ENCODE measurements around the gene CS. TPM values are rescaled to one million over a fixed set of nuclear protein-coding genes. Genes with fewer than 3 reads are reported as not detected.

The CS gene
- polyA plus RNA-seq, 1 of the 3 experiments (the other 2 are of a cell fraction), result 121 TPM

- peak overlapping the region; percentile 90 to 95 for H3K4me3 ChIP-seq (ENCODE audit: low read depth in 2 of 2, low read length in 1 of 2)
- H2AFZ ChIP-seq (ENCODE audit: low read depth), result peak overlapping the region; percentile 9; the same call in 1 of the 2 replicates
- peak overlapping the region; percentile 75 to 92 for H3K27ac ChIP-seq (ENCODE audit: low read depth in 2 of 2, low read length in 1 of 2)
- WGBS (ENCODE audit: low lambda C conversion rate), result 2% methylated on average over 13 of the region's 27 CpGs
- ChIA-PET CTCF (interaction anchor here (0.6 to 5.4 kb wide), 40 partner anchors 8 to 391 kb away, joined by 3 to 58 read pairs (median 5); partner anchors contain the start of genes CNPY2, COQ10A, RNF41 and SLC39A5), POLR2A (interaction anchor here (0.6 to 2.1 kb wide), 4 partner anchors 9 to 103 kb away, joined by 4 to 12 read pairs (median 5); partner anchors contain the start of genes CNPY2, COQ10A, SMARCC2 and STAT2)
- peak overlapping the region; percentile 97 for H3K4me2 ChIP-seq
- H3K4me1 ChIP-seq (ENCODE audit: control insufficient read depth in 1 of 2, insufficient read depth in 2 of 2, low read depth in 1 of 2, low read length in 1 of 2), result peaks cover 15 to 19% of the 10 kb centered on the region in 2 experiments
- peaks cover 44% of the 10 kb centered on the region for H3F3A ChIP-seq (replicated peaks; ENCODE audit: insufficient read depth)
- no peaks in the 10 kb centered on the region for H3K9me2 ChIP-seq
- peak overlapping the region; percentile 91 for H3K9ac ChIP-seq
- H3K36me3 ChIP-seq (replicated peaks in 1 of 2; ENCODE audit: control insufficient read depth in 1 of 2, insufficient read depth in 2 of 2, low read length in 1 of 2), result peaks cover 35 to 37% of the 10 kb centered on the region in 2 experiments
- H4K20me1 ChIP-seq (ENCODE audit: insufficient read depth), result peaks cover 23% of the 10 kb centered on the region
- TF ChIP-seq MXI1 (IDR thresholded peaks at IDR 0.05; ENCODE audit: low read depth, low read length) (peak; percentile 25; the same call in 1 of the 2 replicates), MAX (IDR thresholded peaks at IDR 0.05; ENCODE audit: low read depth) (0 out of 2 replicates have a peak, but pooled peaks have one; percentile 6)
- TF ChIP-seq, protein P1, sequence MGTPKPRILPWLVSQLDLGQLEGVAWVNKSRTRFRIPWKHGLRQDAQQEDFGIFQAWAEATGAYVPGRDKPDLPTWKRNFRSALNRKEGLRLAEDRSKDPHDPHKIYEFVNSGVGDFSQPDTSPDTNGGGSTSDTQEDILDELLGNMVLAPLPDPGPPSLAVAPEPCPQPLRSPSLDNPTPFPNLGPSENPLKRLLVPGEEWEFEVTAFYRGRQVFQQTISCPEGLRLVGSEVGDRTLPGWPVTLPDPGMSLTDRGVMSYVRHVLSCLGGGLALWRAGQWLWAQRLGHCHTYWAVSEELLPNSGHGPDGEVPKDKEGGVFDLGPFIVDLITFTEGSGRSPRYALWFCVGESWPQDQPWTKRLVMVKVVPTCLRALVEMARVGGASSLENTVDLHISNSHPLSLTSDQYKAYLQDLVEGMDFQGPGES (IDR thresholded peaks at IDR 0.05; ENCODE audit: low read depth, low read length), result no peak
- TF ChIP-seq, protein P2, sequence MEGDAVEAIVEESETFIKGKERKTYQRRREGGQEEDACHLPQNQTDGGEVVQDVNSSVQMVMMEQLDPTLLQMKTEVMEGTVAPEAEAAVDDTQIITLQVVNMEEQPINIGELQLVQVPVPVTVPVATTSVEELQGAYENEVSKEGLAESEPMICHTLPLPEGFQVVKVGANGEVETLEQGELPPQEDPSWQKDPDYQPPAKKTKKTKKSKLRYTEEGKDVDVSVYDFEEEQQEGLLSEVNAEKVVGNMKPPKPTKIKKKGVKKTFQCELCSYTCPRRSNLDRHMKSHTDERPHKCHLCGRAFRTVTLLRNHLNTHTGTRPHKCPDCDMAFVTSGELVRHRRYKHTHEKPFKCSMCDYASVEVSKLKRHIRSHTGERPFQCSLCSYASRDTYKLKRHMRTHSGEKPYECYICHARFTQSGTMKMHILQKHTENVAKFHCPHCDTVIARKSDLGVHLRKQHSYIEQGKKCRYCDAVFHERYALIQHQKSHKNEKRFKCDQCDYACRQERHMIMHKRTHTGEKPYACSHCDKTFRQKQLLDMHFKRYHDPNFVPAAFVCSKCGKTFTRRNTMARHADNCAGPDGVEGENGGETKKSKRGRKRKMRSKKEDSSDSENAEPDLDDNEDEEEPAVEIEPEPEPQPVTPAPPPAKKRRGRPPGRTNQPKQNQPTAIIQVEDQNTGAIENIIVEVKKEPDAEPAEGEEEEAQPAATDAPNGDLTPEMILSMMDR (IDR thresholded peaks at IDR 0.05), result peak; percentile 35
- peaks cover 55% of the 10 kb centered on the region for H3K79me2 ChIP-seq (ENCODE audit: insufficient read depth)
- H3K27me3 ChIP-seq (ENCODE audit: insufficient read depth), result no peaks in the 10 kb centered on the region
- peak; percentile 81 for DNase-seq
- H3K9me3 ChIP-seq, result no peaks in the 10 kb centered on the region
Observed at GRCh38 chr12:56257491-56258067, 42.6 kb downstream of the CS start.

DNA sequence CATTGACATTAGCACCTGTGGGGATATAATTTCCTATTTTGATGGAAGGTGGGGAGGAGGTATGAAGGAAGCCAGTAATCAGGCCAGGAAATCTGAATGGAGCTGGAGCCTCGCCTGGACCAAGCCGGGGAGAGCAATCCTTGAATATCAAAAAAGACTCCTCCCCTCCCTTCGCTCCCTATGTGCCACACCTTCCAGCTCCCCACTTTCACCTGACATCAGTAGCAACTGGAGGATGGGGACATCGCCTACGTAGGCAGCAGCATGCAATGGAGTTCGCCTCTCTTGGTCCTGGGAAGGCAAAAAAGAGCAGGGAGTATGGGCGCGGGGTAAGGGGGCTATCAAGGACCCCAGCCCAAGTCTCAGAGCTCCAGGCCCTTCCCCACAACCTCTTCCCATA is 43.1 kb downstream of the CS start:
- peaks cover 40 to 42% of the 10 kb centered on the region in 2 experiments for H3K36me3 ChIP-seq (replicated peaks in 1 of 2; ENCODE audit: control insufficient read depth in 1 of 2, insufficient read depth in 2 of 2, low read length in 1 of 2)
- no peak for DNase-seq
- peak overlapping the region; percentile 19 to 75; a peak in 3 of 4 replicates for H3K27ac ChIP-seq (ENCODE audit: low read depth in 2 of 2, low read length in 1 of 2)
- H3F3A ChIP-seq (replicated peaks; ENCODE audit: insufficient read depth), result peaks cover 39% of the 10 kb centered on the region
- H3K9ac ChIP-seq, result peak overlapping the region; percentile 91
- H4K20me1 ChIP-seq (ENCODE audit: insufficient read depth), result peaks cover 23% of the 10 kb centered on the region
- no peaks in the 10 kb centered on the region for H3K9me2 ChIP-seq
- H3K27me3 ChIP-seq (ENCODE audit: insufficient read depth), result no peaks in the 10 kb centered on the region
- H3K4me3 ChIP-seq (ENCODE audit: low read depth in 2 of 2, low read length in 1 of 2), result peak overlapping the region; percentile 90 to 95
- TF ChIP-seq, protein P1 (IDR thresholded peaks at IDR 0.05; ENCODE audit: low read depth, low read length), result no peak
- 51% methylated on average over 8 of the region's 8 CpGs for WGBS (ENCODE audit: low lambda C conversion rate)
- ChIA-PET CTCF (interaction anchor here (0.9 to 5.4 kb wide), 14 partner anchors 10 to 207 kb away, joined by 3 to 58 read pairs (median 8); partner anchors contain the start of genes COQ10A, RNF41 and SMARCC2), POLR2A (interaction anchor here (2.1 kb wide), 1 partner anchor 10 kb away, joined by 12 read pairs; the partner anchor contains the start of gene COQ10A)
- H3K79me2 ChIP-seq (ENCODE audit: insufficient read depth), result peaks cover 60% of the 10 kb centered on the region
- no peak overlapping the region for H2AFZ ChIP-seq (ENCODE audit: low read depth)
- no peaks in the 10 kb centered on the region for H3K9me3 ChIP-seq
- peak overlapping the region; percentile 97 for H3K4me2 ChIP-seq
- peaks cover 13 to 19% of the 10 kb centered on the region in 2 experiments for H3K4me1 ChIP-seq (ENCODE audit: control insufficient read depth in 1 of 2, insufficient read depth in 2 of 2, low read depth in 1 of 2, low read length in 1 of 2)

All from SK-N-SH (cell line).